DOHH2 (cell line): ENCODE results near the gene HECW1.

ENCODE experiments used
- H3F3A ChIP-seq: fragments of 200-600 bp; sonication (generic), shearing (Covaris generic); 2 replicates; pipeline ENCODE4 v1.6.0; 2016; ENCODE audit warnings: antibody characterized with exemption, mild to moderate bottlenecking; ENCODE audit not compliant: control insufficient read depth, insufficient read depth
- H3K27ac ChIP-seq: fragments of 200-600 bp; sonication (generic); 2 replicates; pipeline ENCODE4 v1.5.1; 2014; ENCODE audit warnings: low read depth, mild to moderate bottlenecking, low read length, moderate library complexity
- H3K27me3 ChIP-seq: fragments of 200-600 bp; sonication (generic); 2 replicates; pipeline ENCODE4 v1.6.1; 2014; ENCODE audit warnings: mild to moderate bottlenecking, low read length, mixed read lengths; ENCODE audit not compliant: control insufficient read depth
- H3K36me3 ChIP-seq: fragments of 200-600 bp; sonication (generic); 2 replicates; pipeline ENCODE4 v1.6.1; 2014; ENCODE audit warnings: mild to moderate bottlenecking, low read length, moderate library complexity, mixed read lengths; ENCODE audit not compliant: control insufficient read depth
- H3K4me1 ChIP-seq: fragments of 200-600 bp; sonication (generic); 2 replicates; pipeline ENCODE4 v1.6.1; 2014; ENCODE audit warnings: mild to moderate bottlenecking, low read length, mixed read lengths; ENCODE audit not compliant: control insufficient read depth
- H3K4me2 ChIP-seq: fragments of 200-600 bp; sonication (generic); 2 replicates; pipeline ENCODE4 v1.6.0; 2014; ENCODE audit warnings: mild to moderate bottlenecking, low read length, moderate library complexity
- H3K4me3 ChIP-seq: fragments of 200-600 bp; sonication (generic); 2 replicates; pipeline ENCODE4 v1.5.1; 2014; ENCODE audit warnings: mild to moderate bottlenecking, low read length, mixed read lengths
- H3K79me2 ChIP-seq: fragments of 200-600 bp; sonication (generic); 2 replicates; pipeline ENCODE4 v1.6.1; 2014; ENCODE audit warnings: mild to moderate bottlenecking, low read length, mixed read lengths; ENCODE audit not compliant: control insufficient read depth
- H3K9me2 ChIP-seq: fragments of 200-600 bp; sonication (generic); replicated peaks from 2 replicates; pipeline ENCODE4 v1.6.1; 2014; ENCODE audit warnings: mild to moderate bottlenecking, low read length, mixed read lengths; ENCODE audit not compliant: control insufficient read depth
- H3K9me3 ChIP-seq: fragments of 200-600 bp; sonication (generic); 2 replicates; pipeline ENCODE4 v1.6.1; 2014; ENCODE audit warnings: antibody characterized with exemption, low read length, mixed read lengths; ENCODE audit not compliant: control insufficient read depth, insufficient read depth
- H4K20me1 ChIP-seq: fragments of 200-600 bp; sonication (generic); 2 replicates; pipeline ENCODE4 v1.6.0; 2014; ENCODE audit warnings: low read depth, mild to moderate bottlenecking, antibody characterized with exemption, low read length, moderate library complexity; ENCODE audit not compliant: control insufficient read depth, insufficient read depth
- EZH2phosphoT487 ChIP-seq: fragments of 200-600 bp; sonication (generic); IDR thresholded peaks from 2 replicates; pipeline ENCODE4 v1.6.1; 2017; ENCODE audit warnings: borderline replicate concordance, mild to moderate bottlenecking, antibody characterized with exemption, low read length, moderate library complexity, mixed read lengths
- TF ChIP-seq, protein P1 (sequence below): fragments of 200-600 bp; sonication (generic); IDR thresholded peaks from one replicate; pipeline ENCODE4 v1.5.1; 2014; ENCODE audit warnings: antibody characterized with exemption, mild to moderate bottlenecking, low read depth, low read length; ENCODE audit not compliant: poor library complexity, severe bottlenecking

HECW1 gene

DNA sequence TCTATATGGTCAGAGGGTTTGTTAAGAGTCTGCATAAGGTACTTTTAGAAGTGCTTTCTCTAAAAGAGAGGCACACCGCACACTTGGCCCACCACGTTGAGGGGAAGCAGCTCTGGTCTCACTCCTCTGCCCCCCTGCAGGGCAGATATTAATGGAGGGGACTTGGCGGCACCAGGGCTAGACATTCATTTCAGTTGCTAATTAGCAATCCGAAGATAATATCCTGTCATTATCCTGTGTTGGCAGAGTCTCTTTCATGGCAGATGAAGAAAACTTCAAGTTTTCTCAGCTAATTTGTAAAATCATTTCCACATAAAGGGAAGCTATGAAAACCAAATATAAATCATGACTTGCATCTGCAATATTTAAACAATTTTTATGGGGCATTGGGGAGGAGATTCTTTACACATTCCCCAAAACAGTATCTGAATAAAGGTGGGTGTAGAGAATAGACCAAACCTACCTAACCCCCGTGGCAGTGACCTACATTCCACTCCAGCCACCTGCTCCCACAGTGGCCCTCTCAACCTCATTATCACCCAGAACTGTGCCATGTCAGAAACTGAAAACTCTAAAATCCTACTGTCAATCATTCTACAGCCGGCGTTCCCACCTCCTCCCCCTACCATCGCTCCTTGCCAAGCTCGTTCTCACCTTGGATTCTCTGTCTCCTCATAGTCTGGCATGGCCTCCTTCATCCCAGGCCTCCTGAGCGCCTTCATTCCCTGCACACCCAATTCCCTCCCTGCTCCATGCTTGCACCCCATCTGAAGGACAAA lies 416.3 kb downstream of the HECW1 start:
- Histone ChIP-seq H3K36me3 (no peaks in the 10 kb centered on the region), H3K9me2 (no peaks in the 10 kb centered on the region), H3K27ac (no peak overlapping the region), H3F3A (no peaks in the 10 kb centered on the region), H3K4me1 (no peaks in the 10 kb centered on the region), H3K79me2 (no peaks in the 10 kb centered on the region), H3K4me2 (no peak overlapping the region), H3K9me3 (no peaks in the 10 kb centered on the region), H3K4me3 (no peak overlapping the region), H4K20me1 (no peaks in the 10 kb centered on the region), H3K27me3 (peaks cover 11% of the 10 kb centered on the region)
- no peak for TF ChIP-seq EZH2phosphoT487
- TF ChIP-seq, protein P1, sequence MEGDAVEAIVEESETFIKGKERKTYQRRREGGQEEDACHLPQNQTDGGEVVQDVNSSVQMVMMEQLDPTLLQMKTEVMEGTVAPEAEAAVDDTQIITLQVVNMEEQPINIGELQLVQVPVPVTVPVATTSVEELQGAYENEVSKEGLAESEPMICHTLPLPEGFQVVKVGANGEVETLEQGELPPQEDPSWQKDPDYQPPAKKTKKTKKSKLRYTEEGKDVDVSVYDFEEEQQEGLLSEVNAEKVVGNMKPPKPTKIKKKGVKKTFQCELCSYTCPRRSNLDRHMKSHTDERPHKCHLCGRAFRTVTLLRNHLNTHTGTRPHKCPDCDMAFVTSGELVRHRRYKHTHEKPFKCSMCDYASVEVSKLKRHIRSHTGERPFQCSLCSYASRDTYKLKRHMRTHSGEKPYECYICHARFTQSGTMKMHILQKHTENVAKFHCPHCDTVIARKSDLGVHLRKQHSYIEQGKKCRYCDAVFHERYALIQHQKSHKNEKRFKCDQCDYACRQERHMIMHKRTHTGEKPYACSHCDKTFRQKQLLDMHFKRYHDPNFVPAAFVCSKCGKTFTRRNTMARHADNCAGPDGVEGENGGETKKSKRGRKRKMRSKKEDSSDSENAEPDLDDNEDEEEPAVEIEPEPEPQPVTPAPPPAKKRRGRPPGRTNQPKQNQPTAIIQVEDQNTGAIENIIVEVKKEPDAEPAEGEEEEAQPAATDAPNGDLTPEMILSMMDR = no peak

DNA sequence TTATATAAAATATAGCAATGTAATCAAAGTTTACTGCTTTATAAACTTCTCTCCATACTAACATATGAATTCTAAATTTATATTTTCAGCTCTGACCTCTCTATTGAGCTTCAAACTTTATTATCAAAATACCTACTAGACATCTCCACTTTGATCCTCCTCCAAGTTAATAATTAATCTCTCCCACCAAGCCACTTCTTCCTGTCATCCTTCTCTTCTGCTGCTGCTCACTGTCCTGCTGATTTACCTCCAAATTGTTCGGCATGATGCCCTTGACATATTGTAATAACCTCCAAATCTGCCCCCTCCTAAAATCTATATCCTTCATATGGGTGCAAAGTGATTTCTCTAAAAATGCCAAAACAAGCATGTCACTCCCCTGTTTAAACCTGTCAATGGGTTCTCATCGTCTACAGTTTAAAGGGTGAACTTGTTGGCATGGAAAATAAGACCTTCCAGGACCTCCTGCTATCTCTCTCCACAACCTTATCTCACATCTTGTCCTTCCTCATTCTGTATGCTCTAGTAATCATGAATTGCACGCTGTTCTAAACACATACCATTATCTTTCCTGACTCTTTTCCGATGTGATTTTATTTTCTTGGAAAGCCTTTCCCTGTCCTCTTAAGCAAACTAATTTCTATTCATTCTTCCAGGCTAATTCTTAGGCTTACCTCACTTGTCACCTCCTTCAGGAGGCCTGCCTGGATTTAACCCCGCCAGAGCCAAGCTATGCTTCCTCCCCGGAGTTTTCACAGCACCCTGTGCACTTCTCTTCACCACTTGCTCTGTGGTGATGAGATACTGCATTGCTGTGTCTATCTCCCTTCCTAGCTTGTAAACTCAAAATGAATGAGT lies 418.3 kb downstream of the HECW1 start:
- TF ChIP-seq, protein P1 = no peak
- H3K79me2 ChIP-seq = no peaks in the 10 kb centered on the region
- no peaks in the 10 kb centered on the region for H3K4me1 ChIP-seq
- H3K4me3 ChIP-seq = no peak overlapping the region
- H3K27me3 ChIP-seq = peaks cover 7% of the 10 kb centered on the region; the same call in 1 of the 2 replicates
- H3K4me2 ChIP-seq = no peak overlapping the region
- H3K36me3 ChIP-seq = no peaks in the 10 kb centered on the region
- H3K9me2 ChIP-seq = no peaks in the 10 kb centered on the region
- no peaks in the 10 kb centered on the region for H3K9me3 ChIP-seq
- H4K20me1 ChIP-seq = no peaks in the 10 kb centered on the region
- no peak overlapping the region for H3K27ac ChIP-seq
- H3F3A ChIP-seq = no peaks in the 10 kb centered on the region

DNA sequence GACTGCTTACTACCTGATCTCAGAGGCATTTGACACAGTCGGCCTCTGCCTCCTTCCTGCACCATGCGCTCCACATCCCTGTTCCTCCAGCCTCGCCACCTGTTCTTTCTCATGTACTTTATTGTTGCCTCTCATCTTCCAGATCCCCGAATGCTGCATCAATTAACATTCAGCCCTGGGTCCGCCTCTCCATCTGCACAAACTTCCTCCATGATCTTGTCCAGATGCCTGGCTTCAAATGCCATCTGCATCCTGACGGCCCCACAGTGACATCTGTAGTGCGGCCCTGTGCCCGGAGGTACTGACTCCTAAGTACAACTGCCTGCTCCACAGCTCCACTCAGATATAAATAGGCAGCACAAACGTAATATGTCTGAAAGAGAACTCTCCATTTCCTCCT lies 419.3 kb downstream of the HECW1 start:
- Histone ChIP-seq H3K9me3 (no peaks in the 10 kb centered on the region), H3K27me3 (peaks cover 7% of the 10 kb centered on the region; the same call in 1 of the 2 replicates), H3K36me3 (no peaks in the 10 kb centered on the region), H4K20me1 (no peaks in the 10 kb centered on the region), H3K79me2 (no peaks in the 10 kb centered on the region), H3K4me2 (no peak overlapping the region), H3K9me2 (no peaks in the 10 kb centered on the region), H3K27ac (no peak overlapping the region), H3K4me3 (no peak overlapping the region), H3F3A (no peaks in the 10 kb centered on the region), H3K4me1 (no peaks in the 10 kb centered on the region)
- TF ChIP-seq EZH2phosphoT487 = no peak
